ENCODE measurements around the gene SDCCAG8.

Gene SDCCAG8

GRCh38 chr1:243394601-243395464, 139.0 kb downstream of the SDCCAG8 start:
- no peak for DNase-seq

GRCh38 chr1:243396424-243396823, 140.6 kb downstream of the SDCCAG8 start:
- no peak for DNase-seq

- DNase-seq = no peak
Observed at GRCh38 chr1:243396876-243397275, 141.0 kb downstream of the SDCCAG8 start.

DNA sequence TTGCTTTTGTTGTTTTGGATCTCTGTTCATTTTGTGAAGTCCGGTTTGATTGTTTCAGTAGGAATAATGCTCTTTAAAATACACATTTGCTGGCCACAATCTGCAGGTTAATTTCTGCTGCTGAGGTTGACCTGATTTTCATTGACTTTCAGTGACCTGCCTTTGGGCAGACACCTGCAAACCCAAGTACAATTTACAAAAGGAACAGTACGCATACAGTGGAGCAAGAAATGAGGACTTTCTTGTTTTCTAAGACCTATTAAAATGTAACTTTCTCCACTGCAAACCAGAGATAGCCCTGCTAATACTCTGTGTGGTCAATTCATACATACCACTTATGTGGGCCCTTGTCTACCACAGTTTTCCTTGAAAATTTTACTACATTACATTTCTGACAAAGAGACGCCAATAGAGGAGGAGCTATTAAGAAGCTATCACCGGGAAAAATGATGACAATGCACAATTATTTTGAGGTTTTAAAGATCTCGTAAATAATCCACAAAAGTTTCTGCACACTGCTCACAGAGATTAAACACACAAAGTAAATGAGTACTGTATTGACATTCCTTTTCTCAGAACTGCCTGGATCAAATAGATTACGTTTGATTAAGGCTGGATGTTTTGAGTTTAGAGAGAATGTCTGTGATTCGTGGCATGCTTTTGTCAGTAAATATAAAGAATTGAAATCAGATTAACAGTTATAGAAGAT, 141.9 kb downstream of the SDCCAG8 start:
- DNase-seq = no peak

DNA sequence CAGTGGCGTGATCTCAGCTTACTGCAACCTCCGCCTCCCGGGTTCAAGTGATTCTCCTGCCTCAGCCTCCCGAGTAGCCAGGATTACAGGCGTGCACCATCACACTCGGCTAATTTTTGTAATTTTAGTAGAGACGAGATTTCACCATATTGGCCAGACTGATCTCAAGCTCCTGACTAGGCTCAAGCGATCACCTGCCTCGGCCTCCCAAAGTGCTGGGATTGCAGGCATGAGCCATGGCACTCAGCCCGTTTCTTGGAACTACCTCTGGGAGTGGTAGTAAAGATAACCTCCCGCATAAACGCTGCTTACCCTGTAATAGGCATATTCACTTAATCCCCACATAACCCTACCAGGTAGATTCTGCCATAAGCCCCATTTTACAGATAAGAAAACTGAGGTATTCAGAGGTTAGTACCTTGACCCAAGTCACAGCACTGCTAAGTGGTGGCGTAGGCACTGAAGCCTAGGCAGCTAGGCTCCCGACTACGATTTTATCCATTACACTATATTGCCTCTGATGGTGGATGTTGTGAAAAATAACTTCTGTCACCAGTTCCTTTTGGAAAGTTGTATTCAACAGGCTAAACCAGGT, 143.8 kb downstream of the SDCCAG8 start:
- no peak for DNase-seq

DNA sequence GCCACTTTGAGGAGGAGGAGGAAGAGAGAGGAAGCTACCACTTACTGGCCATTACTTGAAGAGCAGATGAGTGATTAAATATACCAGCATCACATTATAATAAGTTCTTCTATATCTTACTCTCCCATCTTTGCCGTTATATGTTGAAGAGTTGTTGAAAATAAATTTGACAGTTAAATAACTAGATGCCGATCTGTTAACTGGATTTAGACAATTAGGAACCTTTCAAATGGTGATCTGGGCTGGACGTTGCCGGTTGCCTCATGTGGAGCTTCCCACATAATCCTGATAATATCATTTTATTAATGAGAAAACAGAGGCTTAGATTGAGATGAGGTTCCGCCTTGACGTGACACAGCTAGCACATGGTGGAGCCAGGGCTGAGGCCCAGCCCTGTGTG, 147.0 kb downstream of the SDCCAG8 start:
- no peak for DNase-seq

DNA sequence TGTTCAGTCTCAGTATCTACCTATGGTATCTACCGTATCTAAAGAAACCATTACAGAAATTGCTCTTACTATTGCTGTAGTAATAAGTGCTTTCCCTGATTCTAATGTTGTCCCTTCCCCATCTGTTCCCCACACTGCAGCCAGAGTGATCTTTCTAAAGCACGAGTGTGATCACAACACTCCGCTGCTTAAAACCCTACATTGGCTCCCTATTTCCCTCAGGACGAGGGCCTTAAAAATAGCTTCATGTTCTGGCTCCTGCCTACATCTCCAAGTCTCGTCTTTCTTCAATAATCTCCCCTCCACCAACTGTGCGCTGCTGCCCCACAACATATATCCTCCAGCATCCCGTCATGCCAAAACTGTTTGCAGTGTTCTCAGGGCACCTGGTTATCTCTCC, 150.6 kb downstream of the SDCCAG8 start:
- no peak for DNase-seq

DNA sequence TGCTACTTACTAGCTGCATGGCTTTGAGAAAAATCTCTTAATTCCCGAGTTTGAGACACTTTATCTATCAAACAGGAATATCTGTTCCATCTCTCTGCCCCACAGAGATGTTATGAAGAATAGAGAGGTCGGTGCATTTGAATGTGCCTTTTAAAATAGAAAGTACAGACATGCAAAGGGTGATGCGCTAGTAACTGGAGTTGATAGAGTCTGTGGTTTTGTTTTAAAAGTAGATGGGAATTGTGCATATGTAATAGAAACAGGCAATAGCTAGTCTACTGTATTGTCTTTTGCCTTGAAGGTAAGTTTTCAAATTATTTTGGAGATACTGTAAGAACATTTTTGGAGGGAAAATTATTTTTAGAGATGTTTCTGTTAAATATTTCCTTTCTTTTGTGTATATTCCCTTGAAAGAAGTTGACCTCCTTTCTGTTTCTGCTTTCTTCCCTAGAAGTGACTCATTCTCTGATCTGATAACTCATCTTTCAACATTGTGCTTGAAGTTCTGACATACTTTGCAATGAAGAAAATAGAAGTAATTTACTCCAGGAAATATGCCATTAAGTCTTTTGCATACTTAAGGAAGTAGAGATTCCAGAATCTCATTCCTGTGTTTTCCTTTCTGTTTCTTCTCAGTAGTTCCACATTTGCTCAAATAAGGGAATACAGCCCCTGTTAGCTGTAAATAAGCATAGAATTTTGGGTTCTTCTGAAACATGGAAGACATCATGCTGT, 151.6 kb downstream of the SDCCAG8 start:
- DNase-seq = no peak

DNA sequence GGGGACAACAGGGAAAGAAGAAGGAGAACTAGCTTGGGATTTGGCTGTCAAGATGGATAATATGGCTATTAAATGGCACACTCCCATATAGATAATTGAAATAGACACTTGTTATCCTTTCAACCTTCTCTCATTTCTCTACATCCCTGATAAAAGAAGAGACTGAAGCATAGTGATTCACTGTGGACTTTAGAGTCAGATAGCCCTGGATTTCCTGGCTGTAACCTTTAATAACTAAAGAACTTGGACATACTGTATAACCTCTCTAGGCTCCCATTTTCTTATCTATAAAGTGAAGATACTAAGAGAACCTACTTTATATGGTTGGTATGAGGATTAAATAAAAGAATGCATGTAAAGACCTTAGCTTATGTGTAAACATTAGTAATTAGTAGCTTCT, 152.6 kb downstream of the SDCCAG8 start:
- no peak for DNase-seq

- no peak for DNase-seq
Observed at GRCh38 chr1:243409284-243409683, 153.4 kb downstream of the SDCCAG8 start.

DNA sequence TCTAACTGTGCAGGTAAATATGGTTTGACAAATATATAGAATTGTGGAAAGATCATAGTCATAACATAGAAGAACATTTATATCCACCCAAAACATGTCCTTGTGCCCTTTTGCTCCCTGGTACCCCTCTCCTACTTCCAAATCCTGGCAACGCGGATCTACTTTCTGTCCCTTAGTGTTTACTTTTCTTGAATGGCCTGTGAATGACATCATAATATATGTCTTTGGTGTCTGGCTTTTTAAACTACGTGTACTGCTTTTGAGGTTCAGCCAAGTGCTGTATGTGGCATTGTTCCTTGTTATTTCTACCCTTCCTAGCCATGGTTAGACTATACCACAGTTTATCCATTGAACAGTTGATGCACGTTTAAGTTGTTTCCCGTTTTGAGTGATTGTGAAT, 155.6 kb downstream of the SDCCAG8 start:
- no peak for DNase-seq

DNA sequence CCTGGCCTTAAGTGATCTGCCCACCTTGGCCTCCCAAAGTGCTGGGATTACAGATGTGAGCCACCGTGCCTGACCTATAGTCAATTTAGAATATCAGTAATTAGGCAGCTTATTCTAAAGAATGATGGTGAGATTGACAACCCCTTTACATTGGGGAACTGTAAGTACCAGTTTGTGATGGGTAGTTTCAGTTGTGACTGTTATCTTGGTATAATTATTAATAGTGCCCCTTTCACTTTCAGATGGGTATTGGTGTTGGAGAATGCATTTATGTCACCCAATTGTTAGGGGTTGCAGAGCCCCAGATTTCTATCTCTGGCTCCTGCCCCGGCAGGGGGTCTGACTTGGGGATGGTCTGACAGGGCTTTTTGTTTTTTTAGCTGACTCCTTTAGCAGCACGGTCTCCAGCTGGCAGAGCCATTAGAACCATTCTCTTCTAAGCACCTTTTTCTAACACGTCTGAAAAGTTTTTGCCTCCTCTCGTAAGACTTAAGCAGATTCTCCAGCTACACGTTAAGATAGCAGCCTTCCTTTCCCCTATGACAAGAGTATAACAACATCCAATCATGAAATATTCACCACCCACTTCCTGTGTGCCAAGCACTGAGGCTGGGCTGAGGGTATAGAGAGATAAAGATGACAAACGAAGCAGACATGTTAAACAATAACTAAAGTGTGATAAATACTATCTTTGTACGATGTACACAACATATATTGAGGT, 157.8 kb downstream of the SDCCAG8 start:
- DNase-seq = no peak

DNA sequence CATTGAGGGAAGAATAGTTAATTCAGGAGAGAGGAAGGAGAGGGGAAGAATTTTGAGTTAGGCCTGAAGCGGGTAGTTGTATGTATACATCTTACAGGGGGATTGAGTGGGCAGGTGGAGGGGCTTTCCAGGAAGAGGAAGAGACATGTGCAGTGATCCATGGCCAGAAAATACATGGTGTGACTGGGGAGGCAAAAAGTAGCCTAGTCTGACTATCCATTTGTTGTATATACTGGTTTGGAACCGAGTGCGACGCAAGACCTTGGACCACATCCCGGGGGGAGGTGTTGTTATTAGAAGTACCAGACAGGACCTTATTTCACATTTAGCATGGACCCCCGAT, 158.3 kb downstream of the SDCCAG8 start:
- DNase-seq = no peak

- no peak for DNase-seq
Observed at GRCh38 chr1:243415663-243416408, 160.0 kb downstream of the SDCCAG8 start.

DNA sequence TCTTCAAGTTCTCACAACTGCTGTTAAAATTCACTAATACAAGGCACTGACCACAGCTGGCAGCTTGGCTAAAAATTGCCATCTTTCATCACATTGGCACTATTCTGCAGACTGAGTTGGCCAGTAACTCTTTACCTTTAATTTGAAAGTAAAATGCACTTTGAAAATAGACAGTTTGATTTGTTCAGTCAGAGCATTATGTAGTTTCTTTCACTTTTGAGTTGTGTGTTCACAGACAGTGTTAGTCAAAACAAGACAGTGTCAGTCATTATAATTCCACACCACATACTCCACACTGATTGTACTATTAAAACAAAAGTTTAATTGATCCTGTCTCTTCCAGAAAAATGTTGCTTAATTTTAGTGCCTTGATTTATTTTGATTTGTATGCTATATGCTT, 160.7 kb downstream of the SDCCAG8 start:
- no peak for DNase-seq

GRCh38 chr1:243420016-243420945, 164.4 kb downstream of the SDCCAG8 start:
- no peak for DNase-seq

- no peak for DNase-seq
Observed at GRCh38 chr1:243420946-243421685, 165.3 kb downstream of the SDCCAG8 start.

GRCh38 chr1:243421784-243422183, 165.9 kb downstream of the SDCCAG8 start:
- DNase-seq = no peak

DNA sequence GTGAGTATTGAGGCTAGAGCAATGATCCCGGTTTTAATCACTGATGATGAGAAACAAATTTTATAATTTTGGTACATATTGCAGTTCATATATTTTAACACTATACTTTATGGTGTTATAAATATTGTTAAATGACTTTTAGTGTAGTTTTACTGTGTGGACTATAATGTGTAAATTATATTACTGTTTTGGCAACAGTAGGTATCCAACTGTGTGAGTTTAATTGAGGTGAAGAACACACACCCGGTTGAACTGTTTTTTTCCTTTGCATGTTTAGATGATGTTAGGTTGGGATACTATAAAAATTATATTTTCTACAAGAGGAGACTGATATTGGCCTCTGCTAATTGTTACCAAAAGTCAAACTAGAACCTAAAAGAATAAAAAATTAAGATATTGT, 166.5 kb downstream of the SDCCAG8 start:
- no peak for DNase-seq

DNA sequence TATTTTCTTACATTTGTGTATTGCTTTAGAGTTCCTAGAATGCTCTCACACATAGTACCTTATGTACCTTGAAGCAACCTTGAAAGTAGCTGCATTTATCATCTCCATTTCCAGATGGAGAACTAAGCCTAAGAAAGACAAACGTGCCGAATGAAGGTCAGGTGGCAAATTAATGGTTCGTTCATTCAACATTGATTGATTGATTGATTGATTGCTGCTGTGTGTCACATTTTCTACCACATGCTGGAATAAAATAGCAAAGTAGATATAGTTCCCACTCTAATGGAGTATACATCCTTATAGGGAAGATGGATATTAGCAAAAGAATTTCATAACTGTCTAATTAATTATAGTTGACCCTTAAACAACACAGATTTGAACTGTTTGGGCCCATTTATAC, 172.2 kb downstream of the SDCCAG8 start:
- DNase-seq = no peak

Data from NK-92 treated with Interleukin-12 subunit alpha and Interleukin-12 subunit beta, amount 100 ng/mL, for 24 hours (cell line).